ENCODE data around the gene CCDC184.

DNA sequence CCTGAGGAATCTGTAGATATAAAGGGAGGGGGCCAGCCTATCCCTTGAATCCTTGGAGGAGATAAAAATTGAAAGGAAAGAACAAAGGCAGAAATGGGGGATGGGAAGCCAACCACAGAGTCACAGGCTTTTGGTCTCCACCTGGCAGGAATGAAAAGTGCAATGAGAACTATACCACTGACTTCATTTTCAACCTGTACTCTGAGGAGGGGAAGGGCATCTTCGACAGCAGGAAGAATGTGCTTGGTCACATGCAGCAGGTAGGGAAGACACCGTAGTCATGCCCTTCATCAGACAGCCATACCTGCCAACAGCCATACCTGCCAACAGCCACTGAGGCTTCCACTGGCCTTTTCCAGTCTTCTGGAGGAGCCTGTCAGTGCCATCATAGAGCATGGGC, 39.5 kb upstream of the CCDC184 start:
- no peak for TF ChIP-seq POLR2A (IDR thresholded peaks at IDR 0.05; ENCODE audit: extremely low read depth, insufficient read length)
- TF ChIP-seq, protein P1, sequence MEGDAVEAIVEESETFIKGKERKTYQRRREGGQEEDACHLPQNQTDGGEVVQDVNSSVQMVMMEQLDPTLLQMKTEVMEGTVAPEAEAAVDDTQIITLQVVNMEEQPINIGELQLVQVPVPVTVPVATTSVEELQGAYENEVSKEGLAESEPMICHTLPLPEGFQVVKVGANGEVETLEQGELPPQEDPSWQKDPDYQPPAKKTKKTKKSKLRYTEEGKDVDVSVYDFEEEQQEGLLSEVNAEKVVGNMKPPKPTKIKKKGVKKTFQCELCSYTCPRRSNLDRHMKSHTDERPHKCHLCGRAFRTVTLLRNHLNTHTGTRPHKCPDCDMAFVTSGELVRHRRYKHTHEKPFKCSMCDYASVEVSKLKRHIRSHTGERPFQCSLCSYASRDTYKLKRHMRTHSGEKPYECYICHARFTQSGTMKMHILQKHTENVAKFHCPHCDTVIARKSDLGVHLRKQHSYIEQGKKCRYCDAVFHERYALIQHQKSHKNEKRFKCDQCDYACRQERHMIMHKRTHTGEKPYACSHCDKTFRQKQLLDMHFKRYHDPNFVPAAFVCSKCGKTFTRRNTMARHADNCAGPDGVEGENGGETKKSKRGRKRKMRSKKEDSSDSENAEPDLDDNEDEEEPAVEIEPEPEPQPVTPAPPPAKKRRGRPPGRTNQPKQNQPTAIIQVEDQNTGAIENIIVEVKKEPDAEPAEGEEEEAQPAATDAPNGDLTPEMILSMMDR (IDR thresholded peaks at IDR 0.05; ENCODE audit: low read depth, low read length), result no peak
